Coronary artery (tissue), 2 donors: ENCODE measurements around the gene SIRPD.

Experiments used
- DNase-seq: peaks from one replicate; pipeline ENCODE4 v3.0.0-alpha.2; 2017; ENCODE audit warnings: low spot score
- H3K27ac ChIP-seq, 2 donors: fragments of 200-600 bp; sonication (generic); one replicate each; pipeline ENCODE4 v1.5.1; 2016 to 2019
- H3K4me3 ChIP-seq: fragments of 200-600 bp; sonication (generic); 2 replicates; pipeline ENCODE4 v1.5.1; 2016; ENCODE audit warnings: mild to moderate bottlenecking, moderate library complexity
- CTCF ChIP-seq: fragments of 200-600 bp; sonication (generic); IDR thresholded peaks from one replicate; pipeline ENCODE4 v1.5.1; 2019; ENCODE audit warnings: antibody characterized with exemption

SIRPD gene

GRCh38 chr20:1557605-1558004, at the start of gene SIRPD:
SIRPD (minus strand) TSS chr20:1557705; CDS start chr20:1557653, 52 bp downstream.
- DNase-seq, result no peak
- no peak within 1 kb of the TSS for H3K4me3 ChIP-seq
- H3K27ac ChIP-seq, result no peak within 1 kb of the TSS
- no peak for TF ChIP-seq CTCF

- H3K4me3 ChIP-seq, result no peak overlapping the region
- TF ChIP-seq CTCF, result no peak
- no peak for DNase-seq
- no peak overlapping the region for H3K27ac ChIP-seq
Measured at GRCh38 chr20:1600736-1601135, 43.2 kb upstream of the SIRPD start.

- H3K4me3 ChIP-seq, result no peak overlapping the region
- no peak overlapping the region for H3K27ac ChIP-seq
- TF ChIP-seq CTCF, result no peak
- DNase-seq, result no peak
Measured at GRCh38 chr20:1595333-1595732, 37.8 kb upstream of the SIRPD start.

- peak overlapping the region in 1 of 2 donors; percentile 11 for H3K27ac ChIP-seq
- no peak for DNase-seq
- no peak overlapping the region for H3K4me3 ChIP-seq
- TF ChIP-seq CTCF, result no peak
Measured at GRCh38 chr20:1588533-1589460, 31.3 kb upstream of the SIRPD start.

- TF ChIP-seq CTCF, result no peak
- DNase-seq, result no peak
- Histone ChIP-seq H3K4me3 (no peak overlapping the region), H3K27ac (peak overlapping the region in 1 of 2 donors; percentile 28)
Measured at GRCh38 chr20:1587781-1588532, 30.5 kb upstream of the SIRPD start.

GRCh38 chr20:1579488-1579887, 22.0 kb upstream of the SIRPD start:
- TF ChIP-seq CTCF, result no peak
- DNase-seq, result no peak
- no peak overlapping the region for H3K4me3 ChIP-seq
- no peak overlapping the region for H3K27ac ChIP-seq
